NCI-H1694 treated with DMSO at 0.1 percent for 48 hours (cell line): ENCODE measurements around the gene FNIP2.

Source experiments
- DNase-seq: peaks from one replicate; lab custom pipeline; 2025; lab: John Stamatoyannopoulos, UW

Gene FNIP2

GRCh38 chr4:158762553-158762952 lies 6.3 kb upstream of the FNIP2 start:
- DNase-seq: no peak

GRCh38 chr4:158763462-158763861 lies 5.4 kb upstream of the FNIP2 start:
- DNase-seq: no peak

- DNase-seq: no peak
Measured at GRCh38 chr4:158766434-158767044, 2.3 kb upstream of the FNIP2 start.

DNA sequence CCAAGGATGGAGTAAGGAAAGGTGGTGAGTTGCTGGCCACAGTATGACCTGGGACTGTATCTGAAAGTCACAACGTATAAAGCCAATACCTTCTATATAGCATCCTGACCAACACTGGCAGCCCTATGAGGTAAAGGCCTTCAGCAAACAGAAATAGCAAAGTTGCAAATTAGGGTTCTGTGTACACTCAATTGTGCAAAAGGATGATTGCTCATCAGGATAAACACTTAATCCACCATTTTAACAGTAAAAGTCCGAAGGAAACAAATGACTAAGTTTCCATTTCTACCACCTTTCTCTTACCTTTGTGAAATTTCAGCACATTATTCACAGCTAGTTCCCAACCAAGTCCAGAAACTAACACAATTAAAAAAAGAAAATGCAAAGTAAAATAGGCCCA lies 1.4 kb upstream of the FNIP2 start:
- no peak for DNase-seq

DNA sequence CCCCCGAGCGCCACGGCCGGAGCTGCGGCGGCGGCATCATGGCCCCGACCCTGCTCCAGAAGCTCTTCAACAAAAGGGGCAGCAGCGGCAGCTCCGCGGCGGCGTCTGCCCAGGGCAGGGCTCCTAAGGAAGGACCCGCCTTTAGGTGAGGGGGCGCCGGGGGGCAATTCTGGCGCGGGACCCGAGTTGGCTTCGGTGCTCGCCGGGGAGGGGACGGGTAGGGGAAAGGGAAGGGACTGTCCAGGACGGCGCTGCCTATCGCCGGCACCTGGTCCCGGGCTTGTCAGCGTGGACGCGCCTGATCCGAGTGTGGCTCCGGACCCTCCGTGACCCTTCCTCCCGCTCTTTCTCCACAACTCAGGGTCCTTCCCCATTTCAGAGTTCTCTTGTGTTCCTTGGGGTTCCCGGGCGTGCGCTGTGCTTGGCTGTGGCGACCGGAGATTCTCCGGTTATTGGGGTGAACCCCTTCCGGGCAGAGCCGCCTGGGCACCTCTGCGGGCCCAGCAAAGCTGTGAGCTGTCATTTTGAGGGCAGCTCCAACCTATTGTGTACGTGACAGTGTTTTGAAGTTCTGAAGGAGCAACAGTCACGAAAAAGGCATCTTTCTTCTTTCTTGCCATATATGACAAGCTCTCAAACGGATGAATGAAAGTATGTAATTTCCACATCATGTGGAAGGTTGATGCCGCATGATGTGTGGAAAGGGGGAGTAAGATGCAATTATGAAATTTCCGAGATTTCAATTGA lies 522 bp downstream of the FNIP2 start:
- DNase-seq: no peak

GRCh38 chr4:158770671-158771070 lies 1.8 kb downstream of the FNIP2 start:
- DNase-seq: no peak

DNA sequence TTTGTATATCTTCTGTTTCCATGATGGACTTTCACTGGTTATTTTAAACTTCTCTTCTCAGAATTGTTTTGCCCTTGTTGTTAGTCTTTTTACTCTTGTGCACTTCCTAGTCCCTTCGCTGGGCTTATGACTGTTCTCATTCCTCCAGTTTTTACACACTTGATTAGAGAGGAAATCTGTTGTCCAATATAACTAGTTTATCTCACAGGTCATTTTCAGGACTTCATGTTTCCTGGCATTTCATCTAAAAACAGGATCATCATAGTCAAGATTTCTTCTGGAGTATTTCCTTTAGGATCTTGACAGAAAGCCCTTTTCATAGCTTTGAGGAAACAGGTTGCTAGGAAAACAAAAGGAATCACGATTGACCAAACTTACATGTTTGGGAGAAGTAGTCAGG lies 3.0 kb downstream of the FNIP2 start:
- DNase-seq: no peak

GRCh38 chr4:158775091-158775651 lies 6.3 kb downstream of the FNIP2 start:
- no peak for DNase-seq

DNA sequence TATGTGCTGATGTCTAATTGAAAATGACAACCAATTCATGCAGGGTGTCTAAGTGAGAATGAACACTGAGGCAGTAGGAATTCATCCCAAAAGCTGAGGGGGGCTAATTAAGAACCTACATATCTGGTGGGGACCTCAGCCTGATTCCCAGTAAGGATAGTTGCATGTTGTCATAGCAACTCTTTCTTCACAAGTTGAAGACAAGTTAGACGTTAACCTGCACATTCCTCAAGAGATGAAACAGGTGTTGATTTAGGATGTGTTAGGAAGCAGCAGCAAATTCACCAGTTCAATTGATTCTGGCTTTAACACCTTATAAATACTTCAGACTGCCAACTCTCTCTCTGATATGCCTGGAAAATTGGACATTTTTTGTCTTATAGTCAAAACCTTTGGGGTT lies 7.3 kb downstream of the FNIP2 start:
- DNase-seq: no peak

DNA sequence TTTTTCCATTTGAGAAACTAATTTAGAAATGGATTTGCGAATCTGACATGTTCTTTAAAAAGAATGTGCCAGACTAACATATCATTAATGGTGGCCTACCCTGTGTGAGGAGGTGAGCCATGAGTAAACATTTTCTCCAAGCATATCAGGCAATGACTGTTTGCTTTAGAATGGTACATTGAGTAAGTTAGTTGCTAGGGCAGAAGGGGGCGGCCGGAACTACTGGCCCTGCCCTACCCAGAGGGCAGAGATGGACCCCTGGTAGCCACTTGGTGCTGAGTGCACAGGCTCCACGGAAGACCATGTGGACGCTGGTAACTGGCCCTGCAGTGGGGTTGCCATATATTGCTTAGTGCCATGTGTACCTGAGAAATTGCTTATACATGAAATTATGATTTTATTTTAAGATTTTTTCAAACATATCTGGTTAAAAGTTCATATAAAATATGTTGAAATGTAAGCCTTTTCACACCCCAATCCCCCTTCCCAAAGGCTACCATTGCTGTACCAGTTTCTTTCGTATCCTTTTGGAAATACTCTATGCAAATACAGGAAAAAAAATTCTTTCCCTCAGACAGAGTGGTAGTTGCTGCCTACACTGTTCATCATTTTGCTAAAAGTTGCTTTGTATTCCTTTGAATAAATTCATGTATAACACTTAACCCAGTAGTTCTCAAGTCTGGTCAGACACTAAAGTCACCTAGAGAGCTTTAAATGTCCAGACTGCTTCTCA lies 8.8 kb downstream of the FNIP2 start:
- DNase-seq: no peak

- DNase-seq: no peak
Measured at GRCh38 chr4:158778156-158778711, 9.4 kb downstream of the FNIP2 start.

- DNase-seq: no peak
Measured at GRCh38 chr4:158778712-158779111, 9.9 kb downstream of the FNIP2 start.

- no peak for DNase-seq
Measured at GRCh38 chr4:158781963-158782362, 13.1 kb downstream of the FNIP2 start.

GRCh38 chr4:158782551-158783360 lies 13.9 kb downstream of the FNIP2 start:
- DNase-seq: no peak

- DNase-seq: no peak
Measured at GRCh38 chr4:158783785-158784184, 15.0 kb downstream of the FNIP2 start.

DNA sequence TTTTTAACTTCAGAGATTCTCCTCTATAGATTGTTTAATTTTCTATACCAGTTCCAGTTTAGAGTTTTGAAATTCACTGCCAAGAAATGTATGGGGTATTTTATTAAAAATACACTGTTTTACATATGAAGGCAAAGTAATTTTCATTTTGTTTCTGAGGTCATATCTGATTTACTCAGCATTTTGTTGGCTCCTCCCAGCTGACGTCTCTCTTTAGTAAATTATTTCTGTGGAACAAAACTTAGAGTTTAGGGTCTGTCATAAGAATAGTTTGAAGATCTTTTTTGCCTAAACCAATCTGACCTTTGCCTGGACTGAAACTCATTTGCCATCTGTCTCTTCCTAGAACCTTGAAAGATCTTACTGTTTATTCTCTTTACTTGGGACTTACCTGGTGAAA lies 16.9 kb downstream of the FNIP2 start:
- no peak for DNase-seq

DNA sequence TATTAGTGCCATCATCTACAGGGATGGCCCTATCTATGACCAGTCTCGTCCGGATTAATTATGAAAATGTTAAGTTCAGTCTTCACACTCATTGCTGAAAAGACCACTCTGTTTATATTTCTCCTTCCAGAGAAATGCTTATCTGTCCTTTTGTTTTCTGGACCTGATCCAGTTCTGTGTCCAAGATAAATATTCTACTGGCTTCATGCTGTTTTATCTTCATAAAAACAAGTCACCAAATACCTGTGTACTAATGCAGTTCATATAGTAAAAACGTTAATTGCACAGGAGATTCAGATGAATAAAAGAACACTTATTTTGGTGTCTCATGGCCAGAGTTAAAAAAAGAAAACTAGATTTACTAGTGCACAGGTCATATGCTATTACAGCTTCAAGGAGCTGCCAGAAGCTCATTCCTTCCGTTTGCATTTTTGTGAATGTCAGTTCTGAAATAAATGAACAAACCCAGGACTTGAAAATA lies 17.3 kb downstream of the FNIP2 start:
- no peak for DNase-seq

DNA sequence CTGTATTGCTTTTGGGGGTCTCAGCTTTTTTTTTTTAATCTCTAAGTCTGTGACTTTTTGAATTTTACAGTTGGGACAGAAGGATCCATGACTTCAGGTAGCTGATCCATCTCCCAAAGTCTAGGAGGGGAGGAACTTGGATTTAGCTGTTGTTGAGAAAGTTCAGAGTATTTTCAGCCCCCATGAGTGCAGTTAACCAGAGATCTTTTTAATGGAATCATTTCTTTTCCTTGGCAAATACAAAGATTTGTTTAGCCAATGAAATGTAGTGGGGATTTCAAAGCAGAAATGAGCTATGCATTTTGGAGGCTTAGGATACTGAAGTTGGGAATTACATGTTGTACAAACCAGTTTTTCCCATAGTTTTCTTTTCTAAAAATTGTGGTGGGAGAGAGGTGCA lies 18.1 kb downstream of the FNIP2 start:
- no peak for DNase-seq

DNA sequence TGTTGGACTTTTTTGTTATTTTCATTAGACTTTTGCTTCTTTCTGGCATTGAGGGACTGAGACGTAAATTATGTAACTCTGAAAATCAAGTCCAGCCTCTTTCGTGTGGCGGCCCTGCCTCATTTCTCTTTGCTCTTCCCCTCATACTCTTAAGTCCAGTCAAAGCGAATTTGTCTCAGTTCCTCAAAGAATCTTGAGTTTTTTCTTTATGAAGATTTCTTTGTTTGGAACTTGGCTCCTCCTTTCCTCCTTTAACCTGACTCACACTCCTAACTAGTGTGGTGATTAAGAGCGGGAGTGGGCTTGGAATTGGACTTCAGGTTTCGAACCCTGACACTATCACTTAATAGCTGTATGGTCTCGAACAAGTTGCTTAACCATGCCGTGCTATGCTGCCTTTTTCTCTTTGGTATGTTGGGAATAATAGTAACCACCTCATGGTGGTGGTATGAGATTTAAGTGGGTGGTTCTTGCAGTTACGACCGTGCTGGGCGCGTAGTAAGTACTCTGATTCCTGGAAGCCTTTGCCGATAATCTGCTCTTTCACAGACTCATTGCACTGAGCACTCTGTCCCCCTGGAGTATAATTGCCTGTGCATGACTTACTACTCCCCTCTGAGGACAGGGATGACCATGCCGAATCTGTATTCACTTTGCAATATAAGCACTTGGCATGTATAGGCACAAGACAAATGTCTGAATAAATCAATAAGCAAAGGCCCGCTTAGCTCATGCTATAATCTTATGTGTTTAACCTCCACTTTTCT lies 19.1 kb downstream of the FNIP2 start:
- no peak for DNase-seq

DNA sequence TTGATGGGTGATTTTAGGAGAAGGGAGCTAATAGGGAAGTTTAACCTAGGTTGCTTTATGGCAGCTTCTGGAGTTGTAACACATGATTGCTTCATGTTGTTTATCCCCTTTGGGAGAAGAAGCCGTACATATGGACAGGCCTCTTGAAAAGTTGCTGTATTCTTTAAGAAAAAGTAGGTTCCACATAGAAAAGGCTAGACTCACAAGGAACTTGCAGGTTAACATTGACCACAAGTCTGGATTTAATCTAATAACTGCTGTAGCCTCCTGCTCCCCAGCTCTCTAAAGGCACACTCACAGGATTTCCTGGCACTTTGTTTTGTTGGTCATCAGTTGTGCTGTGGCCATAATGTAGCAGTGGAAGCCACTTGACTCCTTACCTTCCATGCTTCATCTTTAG lies 19.7 kb downstream of the FNIP2 start:
- DNase-seq: no peak

- no peak for DNase-seq
Measured at GRCh38 chr4:158789853-158790252, 21.0 kb downstream of the FNIP2 start.
